A673 (cell line): Measurements from ENCODE around the gene PAGR1.

Experiments
- CTCF ChIP-seq: fragments of 300-800, 200-600 bp; sonication (generic); conservative IDR thresholded peaks from 2 replicates; pipeline ENCODE4 v1.5.1; 2017; ENCODE audit warnings: low read depth, mild to moderate bottlenecking, antibody characterized with exemption, low read length, moderate library complexity, mixed read lengths
- EZH2 ChIP-seq: fragments of 200-600 bp; sonication (generic); IDR thresholded peaks from 2 replicates; pipeline ENCODE4 v1.6.1; 2017; ENCODE audit warnings: borderline replicate concordance, low read depth, mild to moderate bottlenecking, mixed read lengths, antibody characterized with exemption, low read length; ENCODE audit not compliant: poor library complexity, severe bottlenecking

- TF ChIP-seq CTCF (no peak), EZH2 (no peak)
Observed at GRCh38 chr16:29835926-29836325, 20.0 kb downstream of the PAGR1 start.
